Measurements from ENCODE around the gene GMPPA. TPM values are rescaled to one million over a fixed set of nuclear protein-coding genes. Genes with fewer than 3 reads are reported as not detected.
A peak's percentile ranks its signal among the peaks of the same experiment; 100 is the strongest.

The GMPPA gene
- total RNA-seq, 2 donors from 2014 or later, result 36.9 to 38.2 TPM

DNA sequence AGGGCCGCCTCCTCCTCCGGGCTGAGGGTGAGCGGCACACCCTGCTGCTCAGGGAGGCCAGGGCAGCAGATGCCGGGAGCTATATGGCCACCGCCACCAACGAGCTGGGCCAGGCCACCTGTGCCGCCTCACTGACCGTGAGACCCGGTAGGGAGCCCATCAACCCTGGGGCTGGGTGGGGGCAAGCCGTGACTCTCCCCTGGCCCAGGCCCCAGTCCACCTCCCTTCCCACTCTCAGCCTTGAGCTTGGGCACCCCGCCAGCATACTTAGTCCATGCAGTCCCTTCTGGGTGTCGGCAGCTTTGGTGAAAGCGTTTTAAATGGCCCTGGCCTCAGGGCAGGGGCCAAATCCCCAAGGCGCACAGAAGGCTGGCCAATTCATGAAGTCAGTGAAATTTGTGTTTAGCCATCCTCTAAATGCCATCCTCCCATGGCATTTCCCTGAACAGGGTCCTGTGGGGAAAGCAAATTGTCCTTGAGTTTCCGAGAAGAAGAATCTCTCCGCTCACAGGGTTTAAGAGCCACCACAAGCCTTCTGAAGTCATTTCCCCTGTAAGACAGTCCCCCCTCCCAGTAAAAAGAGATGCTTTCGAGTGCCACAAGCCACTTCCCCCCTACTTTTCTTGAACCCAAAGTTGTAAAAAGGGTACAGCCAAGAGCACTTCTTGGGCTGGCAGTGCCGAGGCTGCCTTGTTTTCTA, 46.9 kb upstream of the GMPPA start:
- H3K4me1 Mint-ChIP-seq, result peaks cover 8% of the 10 kb centered on the region
- no peak overlapping the region for H3K4me3 ChIP-seq (ENCODE audit: low read length)
- H3K27me3 Mint-ChIP-seq (ENCODE audit: insufficient read depth), result peaks cover 77% of the 10 kb centered on the region
- H3K36me3 Mint-ChIP-seq (ENCODE audit: low read depth), result no peaks in the 10 kb centered on the region
- TF ChIP-seq, protein P1, sequence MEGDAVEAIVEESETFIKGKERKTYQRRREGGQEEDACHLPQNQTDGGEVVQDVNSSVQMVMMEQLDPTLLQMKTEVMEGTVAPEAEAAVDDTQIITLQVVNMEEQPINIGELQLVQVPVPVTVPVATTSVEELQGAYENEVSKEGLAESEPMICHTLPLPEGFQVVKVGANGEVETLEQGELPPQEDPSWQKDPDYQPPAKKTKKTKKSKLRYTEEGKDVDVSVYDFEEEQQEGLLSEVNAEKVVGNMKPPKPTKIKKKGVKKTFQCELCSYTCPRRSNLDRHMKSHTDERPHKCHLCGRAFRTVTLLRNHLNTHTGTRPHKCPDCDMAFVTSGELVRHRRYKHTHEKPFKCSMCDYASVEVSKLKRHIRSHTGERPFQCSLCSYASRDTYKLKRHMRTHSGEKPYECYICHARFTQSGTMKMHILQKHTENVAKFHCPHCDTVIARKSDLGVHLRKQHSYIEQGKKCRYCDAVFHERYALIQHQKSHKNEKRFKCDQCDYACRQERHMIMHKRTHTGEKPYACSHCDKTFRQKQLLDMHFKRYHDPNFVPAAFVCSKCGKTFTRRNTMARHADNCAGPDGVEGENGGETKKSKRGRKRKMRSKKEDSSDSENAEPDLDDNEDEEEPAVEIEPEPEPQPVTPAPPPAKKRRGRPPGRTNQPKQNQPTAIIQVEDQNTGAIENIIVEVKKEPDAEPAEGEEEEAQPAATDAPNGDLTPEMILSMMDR (conservative IDR thresholded peaks at IDR 0.05), result no peak
- no peak overlapping the region for H3K27ac ChIP-seq (ENCODE audit: low read depth, low read length)
- no peaks in the 10 kb centered on the region for H3K36me3 ChIP-seq (ENCODE audit: control insufficient read depth, insufficient read depth, low read length)
- no peak overlapping the region for H3K4me3 Mint-ChIP-seq
- 94% methylated on average over 15 to 18 of the region's 18 CpGs for WGBS, 2 experiments (ENCODE audit: insufficient coverage in 1 of 2, insufficient read length in 1 of 2)
- H3K9ac ChIP-seq (ENCODE audit: extremely low read depth, low read length, poor library complexity, severe bottlenecking), result no peak overlapping the region
- no peak for DNase-seq
- H3K9me3 ChIP-seq (ENCODE audit: control insufficient read depth, low read length), result no peaks in the 10 kb centered on the region
- H3K27me3 ChIP-seq (ENCODE audit: control insufficient read depth, insufficient read depth, low read length, poor library complexity, severe bottlenecking), result no peaks in the 10 kb centered on the region
- H3K4me1 ChIP-seq (ENCODE audit: control insufficient read depth, insufficient read depth, low read length), result peaks cover 3% of the 10 kb centered on the region
- H3K27ac Mint-ChIP-seq, result no peak overlapping the region
- no peaks in the 10 kb centered on the region for H3K9me3 Mint-ChIP-seq

DNA sequence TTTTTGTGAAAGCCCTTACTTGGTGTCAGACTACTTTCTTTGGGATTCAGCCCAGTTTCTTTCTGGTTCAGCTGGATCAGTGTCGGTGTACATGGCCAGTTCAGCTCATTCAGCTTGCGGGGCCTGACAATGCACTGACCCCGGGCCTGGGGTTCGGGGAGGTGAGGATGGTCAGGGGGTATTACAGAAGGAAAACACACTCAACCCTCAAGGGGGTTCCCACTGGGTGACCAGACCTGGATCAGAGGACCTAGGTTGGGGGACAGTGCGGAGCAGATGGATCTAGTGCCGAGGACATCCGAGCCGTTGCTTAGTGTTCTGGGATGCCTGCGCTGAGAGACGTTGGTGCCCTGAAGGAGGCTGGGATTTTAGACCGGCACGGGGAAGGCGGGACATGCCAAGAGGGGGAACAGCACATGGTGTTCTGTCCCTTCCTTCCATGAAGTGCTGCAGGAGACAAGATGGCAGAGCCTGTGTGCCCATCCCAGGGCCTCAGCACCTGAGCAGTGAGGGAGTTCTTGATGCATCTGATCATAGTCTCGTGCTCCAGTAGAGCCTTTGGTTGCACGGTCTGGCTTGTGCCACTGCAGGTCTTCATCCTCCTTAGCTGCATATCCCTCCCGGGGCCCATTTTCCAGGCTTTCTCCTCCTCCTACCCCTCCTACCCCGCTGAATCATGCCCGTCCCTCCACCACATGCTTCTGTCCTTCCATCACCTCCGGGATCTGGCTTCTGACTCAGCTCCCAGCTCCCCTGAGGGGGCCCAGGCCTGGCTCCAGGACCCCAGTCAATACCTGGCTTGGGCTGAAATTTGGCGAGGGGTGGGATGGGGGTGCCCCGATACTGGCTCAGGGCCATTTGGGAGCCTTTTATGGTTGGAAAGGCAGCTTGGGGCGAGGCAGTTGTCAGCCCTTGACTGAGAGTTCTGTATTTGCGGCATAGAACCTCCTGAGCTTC, 46.1 kb upstream of the GMPPA start:
- TF ChIP-seq, protein P1 (conservative IDR thresholded peaks at IDR 0.05), result no peak
- peak; percentile 79 for DNase-seq
- H3K27me3 ChIP-seq (ENCODE audit: control insufficient read depth, insufficient read depth, low read length, poor library complexity, severe bottlenecking), result no peaks in the 10 kb centered on the region
- peaks cover 8% of the 10 kb centered on the region for H3K4me1 Mint-ChIP-seq
- no peaks in the 10 kb centered on the region for H3K9me3 Mint-ChIP-seq
- H3K27ac ChIP-seq (ENCODE audit: low read depth, low read length), result no peak overlapping the region
- 83 to 87% methylated on average over 18 to 23 of the region's 23 CpGs for WGBS, 2 experiments (ENCODE audit: insufficient coverage in 1 of 2, insufficient read length in 1 of 2)
- no peak overlapping the region for H3K9ac ChIP-seq (ENCODE audit: extremely low read depth, low read length, poor library complexity, severe bottlenecking)
- no peak overlapping the region for H3K4me3 Mint-ChIP-seq
- H3K36me3 ChIP-seq (ENCODE audit: control insufficient read depth, insufficient read depth, low read length), result no peaks in the 10 kb centered on the region
- H3K9me3 ChIP-seq (ENCODE audit: control insufficient read depth, low read length), result no peaks in the 10 kb centered on the region
- H3K27me3 Mint-ChIP-seq (ENCODE audit: insufficient read depth), result peaks cover 72% of the 10 kb centered on the region
- H3K36me3 Mint-ChIP-seq (ENCODE audit: low read depth), result no peaks in the 10 kb centered on the region
- no peak overlapping the region for H3K4me3 ChIP-seq (ENCODE audit: low read length)
- H3K27ac Mint-ChIP-seq, result no peak overlapping the region
- peaks cover 3% of the 10 kb centered on the region for H3K4me1 ChIP-seq (ENCODE audit: control insufficient read depth, insufficient read depth, low read length)

DNA sequence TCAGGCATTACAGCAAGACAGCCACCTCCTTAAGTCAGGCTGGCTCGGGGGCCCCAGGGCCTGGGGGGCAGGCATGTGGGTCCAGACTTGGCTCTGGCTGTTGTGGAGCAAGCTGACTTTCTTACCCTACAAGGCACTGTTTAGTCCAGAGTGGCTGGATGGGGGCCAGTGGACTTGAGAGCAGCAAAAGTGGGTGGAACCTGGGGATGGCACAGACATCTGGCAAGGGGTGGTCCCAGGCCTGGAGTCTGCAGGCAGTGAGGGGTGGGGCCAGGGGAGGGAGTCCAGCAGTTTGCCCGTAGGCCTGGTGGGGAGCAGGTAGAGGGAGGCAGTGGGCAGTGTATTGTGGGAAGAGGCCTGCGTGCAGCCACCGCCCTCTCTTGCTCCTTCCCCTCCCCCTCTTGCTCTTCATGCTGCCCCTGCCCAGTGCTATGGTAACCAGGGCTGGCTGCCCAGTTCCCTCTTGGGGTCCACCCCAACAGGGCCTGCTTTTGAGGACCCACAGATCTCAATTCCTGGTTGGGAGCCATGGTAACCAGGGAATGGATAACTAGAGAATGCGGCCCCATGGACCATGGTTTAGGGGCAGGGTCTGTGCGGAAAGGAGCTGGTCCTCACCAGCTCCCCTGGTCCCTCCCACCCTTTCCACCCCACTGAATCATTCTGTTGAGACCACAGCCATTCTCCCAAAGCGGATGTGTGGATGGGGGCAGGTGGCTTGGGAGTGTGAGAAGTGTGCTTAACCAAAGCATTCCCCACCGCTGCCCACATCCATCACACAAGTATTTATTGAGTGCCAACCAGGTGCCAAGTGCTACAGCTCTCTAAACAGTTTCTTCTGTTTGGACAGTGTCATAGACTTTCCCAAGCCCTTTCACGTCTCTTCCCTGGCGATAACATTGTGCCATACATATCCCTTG, 44.8 kb upstream of the GMPPA start:
- Histone ChIP-seq H3K27ac (ENCODE audit: low read depth, low read length) (no peak overlapping the region), H3K4me3 (ENCODE audit: low read length) (no peak overlapping the region), H3K4me1 (ENCODE audit: control insufficient read depth, insufficient read depth, low read length) (peaks cover 3% of the 10 kb centered on the region), H3K9me3 (ENCODE audit: control insufficient read depth, low read length) (no peaks in the 10 kb centered on the region), H3K9ac (ENCODE audit: extremely low read depth, low read length, poor library complexity, severe bottlenecking) (no peak overlapping the region), H3K27me3 (ENCODE audit: control insufficient read depth, insufficient read depth, low read length, poor library complexity, severe bottlenecking) (no peaks in the 10 kb centered on the region), H3K36me3 (ENCODE audit: control insufficient read depth, insufficient read depth, low read length) (no peaks in the 10 kb centered on the region)
- Mint-ChIP-seq H3K27ac (no peak overlapping the region), H3K4me1 (peaks cover 8% of the 10 kb centered on the region), H3K36me3 (ENCODE audit: low read depth) (no peaks in the 10 kb centered on the region), H3K27me3 (ENCODE audit: insufficient read depth) (peaks cover 67% of the 10 kb centered on the region), H3K4me3 (no peak overlapping the region), H3K9me3 (no peaks in the 10 kb centered on the region)
- TF ChIP-seq, protein P1 (conservative IDR thresholded peaks at IDR 0.05), result no peak
- 91 to 94% methylated on average over 4 to 9 of the region's 10 CpGs for WGBS, 2 experiments (ENCODE audit: insufficient coverage in 1 of 2, insufficient read length in 1 of 2)
- peak; percentile 59 for DNase-seq

All from endodermal cell (in vitro differentiated cells).